Adrenal gland (tissue), 12 donors: ENCODE results near the gene GRHPR. TPM values are rescaled to one million over a fixed set of nuclear protein-coding genes. Genes with fewer than 3 reads are reported as not detected.

ENCODE experiments used
- DNase-seq, 7 donors: peaks; one replicate each; pipeline ENCODE4 v3.0.0-alpha.2; 2019 to 2020
- H3K27ac ChIP-seq, 5 donors: fragments of 200-600 bp; sonication (generic) in 4 of 5; 1 replicate in 3 of 5; 2 replicates in 2 of 5; pipeline versions ENCODE4 v1.5.1 to v1.8.0; 2016 to 2020; ENCODE audit warnings: mild to moderate bottlenecking in 1 of 5
- H3K27me3 ChIP-seq: fragments of 200-600 bp; 2 replicates; pipeline ENCODE4 v1.8.0; 2021
- H3K36me3 ChIP-seq, 2 donors: fragments of 200-600 bp; replicated peaks in 1 of 2; 1 replicate in 1 of 2; 2 replicates in 1 of 2; pipeline versions ENCODE4 v1.5.1 to v1.8.0; 2018 to 2022
- H3K4me1 ChIP-seq, 2 donors: fragments of 200-600 bp; replicated peaks in 1 of 2; 1 replicate in 1 of 2; 2 replicates in 1 of 2; pipeline versions ENCODE4 v1.5.1 to v1.8.0; 2018 to 2021
- H3K4me3 ChIP-seq, 4 donors: fragments of 200-600 bp; sonication (generic) in 3 of 4; one replicate each; pipeline ENCODE4 v1.5.1; 2016 to 2018
- H3K9me3 ChIP-seq, 3 donors: fragments of 200-600 bp; sonication (generic) in 1 of 3; replicated peaks in 1 of 3; 1 replicate in 2 of 3; 2 replicates in 1 of 3; pipeline versions ENCODE4 v1.5.1 to v1.8.0; 2016 to 2021
- CTCF ChIP-seq, 6 experiments: fragments of 450-650 bp in 4 of 6; fragments of 200-600 bp in 2 of 6; sonication (generic) in 1 of 6; IDR thresholded peaks; 1 replicate in 5 of 6; 2 replicates in 1 of 6; pipeline versions ENCODE4 v1.5.1 to v1.8.0; 2016 to 2021; ENCODE audit warnings: antibody characterized with exemption in 6 of 6, mild to moderate bottlenecking in 2 of 6, moderate library complexity in 1 of 6
- POLR2A ChIP-seq, 2 donors: fragments of 450-650 bp; IDR thresholded peaks; one replicate each; pipeline ENCODE4 v1.6.1; 2017; ENCODE audit warnings: antibody characterized with exemption in 2 of 2, mild to moderate bottlenecking in 2 of 2, moderate library complexity in 1 of 2
- WGBS, 4 donors: extraction: QIAGEN DNeasy Blood & Tissue Kit in 2 of 4; methylation state at CpG; one replicate each; pipeline versions ENCODE4 v1.1.5 to v1.1.7; 2013 to 2017; 5-methylcytosine and 5-hydroxymethylcytosine counted together
- intact Hi-C, 2 donors: fragments of 100-400 bp; cut with DNase I; formaldehyde crosslinking; loops; one replicate each; pipeline versions ENCODE4 v1.14.1 to v1.15.0; 2022 to 2023
- polyA plus RNA-seq, 3 donors: library from polyadenylated mRNA; stranded (reverse); fragments of 200-250 nt in 2 of 3; fragments of 350-450 nt in 1 of 3; fragmentation: Illumina TruSeq in 1 of 3; extraction: RNeasy Lipid Tissue Mini Kit (QIAGEN cat#74804) in 1 of 3; gene quantifications; one replicate each; pipeline ENCODE4 v1.2.3, GENCODE V29; 2013 to 2014
- total RNA-seq, 9 donors: library from RNA; depleted of rRNA in 4 of 9; stranded (reverse); fragments of >200 nt in 4 of 9; fragments of 120-200 nt in 1 of 9; fragmentation: NEBNext Ultra II Directional in 1 of 9; extraction: Animal tissue kit (Norgen Biotek cat#: 25700) in 1 of 9; gene quantifications; one replicate each; pipeline versions ENCODE4 v1.1.0 to v1.2.4, GENCODE V29; 2013 to 2023
- donor health status: healthy with polysubstance abuse.
- donor health status: Bipolar disorder and iron deficiency.
- donor health status: DM: yes; HTN: yes; CAD: no.
- donor health status: DM: no; HTN: no; CAD: no.
- donor health status: DM: no; HTN: no; CAD: no.
- donor health status: DM: yes; HTN: yes; CAD: no.

The GRHPR gene
- total and polyA plus RNA-seq, 12 donors, result 83.3 to 434 (median 230) TPM

DNA sequence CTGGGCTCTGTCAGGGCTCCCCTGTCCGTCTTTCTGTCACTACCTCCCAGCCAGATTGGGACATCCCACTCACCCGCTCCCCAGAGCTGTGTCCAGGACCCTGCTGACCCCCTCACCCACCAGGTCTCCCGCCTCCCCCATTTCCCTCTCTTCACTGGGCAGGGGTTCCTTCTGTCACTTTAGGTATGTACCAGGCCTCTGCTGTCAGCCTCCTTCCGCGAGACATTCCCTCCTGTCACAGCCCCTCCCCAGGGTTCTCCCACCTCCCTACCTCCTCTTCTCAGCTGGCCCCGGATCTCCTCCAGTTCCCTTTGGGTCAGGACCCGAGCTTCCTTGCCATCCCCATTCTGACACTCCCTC is 63.7 kb downstream of the GRHPR start:
- no peaks in the 10 kb centered on the region for H3K27me3 ChIP-seq
- H3K4me1 ChIP-seq, result peaks cover 16 to 22% of the 10 kb centered on the region in 2 donors

More for the DNA sequence above, 63.7 kb downstream of the GRHPR start:
- H3K4me3 ChIP-seq, result peak overlapping the region in 3 of 4 donors; percentile 27 to 75 (median 29)
- H3K9me3 ChIP-seq, result no peaks in the 10 kb centered on the region
- TF ChIP-seq CTCF (IDR thresholded peaks at IDR 0.05), result no peak
- TF ChIP-seq POLR2A (IDR thresholded peaks at IDR 0.05), result no peak
- peak overlapping the region; percentile 50 to 87 (median 63) for H3K27ac ChIP-seq
- DNase-seq, result peak in 1 of 7 donors; percentile 25
- WGBS, 4 donors, result 0 to 3% (median 2%) methylated on average over 6 to 7 of the region's 7 CpGs
- H3K36me3 ChIP-seq, result peaks cover 0 to 11% of the 10 kb centered on the region in 2 donors
- intact Hi-C loops, result loop anchor here (10.0 kb wide), 4 partner anchors 89 to 419 kb away; partner anchors contain the start of genes DCAF10 (in 1 of the 2), FBXO10 (in 1 of the 2) and SLC25A51 (in 1 of the 2)

Other genes starting within 250 kb of the GRHPR start
- 10 to 100 TPM in 7 of 9 donors, 1 to 10 TPM in 2; 6.2 to 19.6 (median 10.9) TPM for gene ZBTB5, start 42.8 kb downstream of the GRHPR start, total RNA-seq
- gene ZBTB5, start 42.8 kb downstream of the GRHPR start, polyA plus RNA-seq, result 10 to 100 TPM in 1 of 3 donors, 1 to 10 TPM in 2; 2.3 to 11.9 (median 2.7) TPM
- gene POLR1E, start 63.3 kb downstream of the GRHPR start, total RNA-seq, result 100 to 1,000 TPM in 1 of 9 donors, 10 to 100 TPM in 8; 17.1 to 113 (median 21.1) TPM
- 10 to 100 TPM; 12.6 to 47.4 (median 13.0) TPM for gene POLR1E, start 63.3 kb downstream of the GRHPR start, polyA plus RNA-seq
- 10 to 100 TPM in 8 of 9 donors, 1 to 10 TPM in 1; 7.6 to 86.6 (median 12.4) TPM for gene FBXO10, start 153.7 kb downstream of the GRHPR start, total RNA-seq
- 10 to 100 TPM in 1 of 3 donors, 1 to 10 TPM in 2; 7.2 to 31.9 (median 7.4) TPM for gene FBXO10, start 153.7 kb downstream of the GRHPR start, polyA plus RNA-seq
- 100 to 1,000 TPM in 2 of 9 donors, 10 to 100 TPM in 7; 41.0 to 319 (median 81.0) TPM for gene TOMM5, start 169.9 kb downstream of the GRHPR start, total RNA-seq
- 100 to 1,000 TPM in 2 of 3 donors, 10 to 100 TPM in 1; 86.3 to 250 (median 105) TPM for gene TOMM5, start 169.9 kb downstream of the GRHPR start, polyA plus RNA-seq
- gene FRMPD1, start 228.3 kb downstream of the GRHPR start, total RNA-seq, result under 1 TPM in 5 of 9 donors, not detected in 4; 0.07 to 0.78 (median 0.41) TPM
- under 1 TPM; 0.10 to 0.20 (median 0.16) TPM for gene FRMPD1, start 228.3 kb downstream of the GRHPR start, polyA plus RNA-seq